WERI-Rb-1 (cell line): Measurements from ENCODE around the gene HOXB8.

ENCODE experiments used
- DNase-seq: peaks from one replicate; pipeline ENCODE4 v3.0.0-alpha.2; 2020
- H3K27ac ChIP-seq: fragments of 250-450 bp; sonication (Bioruptor Pico); 2 replicates; pipeline ENCODE4 v1.5.1; 2020; ENCODE audit warnings: mild to moderate bottlenecking, moderate library complexity
- H3K27me3 ChIP-seq: fragments of 250-450 bp; sonication (Bioruptor Pico); 2 replicates; pipeline ENCODE4 v1.5.1; 2021; ENCODE audit warnings: mild to moderate bottlenecking, low read depth, moderate library complexity; ENCODE audit not compliant: insufficient read depth, severe bottlenecking
- H3K36me3 ChIP-seq: fragments of 250-450 bp; sonication (Bioruptor Pico); 2 replicates; pipeline ENCODE4 v1.5.1; 2020; ENCODE audit warnings: mild to moderate bottlenecking, moderate library complexity
- H3K4me3 ChIP-seq: 2 replicates; pipeline ENCODE4 v1.5.1; 2011; ENCODE audit warnings: low read depth, mild to moderate bottlenecking, control low read depth, low read length
- H3K9me3 ChIP-seq: fragments of 250-450 bp; sonication (Bioruptor Pico); 2 replicates; pipeline ENCODE4 v1.5.1; 2021; ENCODE audit warnings: mild to moderate bottlenecking, moderate library complexity; ENCODE audit not compliant: severe bottlenecking
- TF ChIP-seq, protein P1 (sequence below): IDR thresholded peaks from 2 replicates; pipeline ENCODE4 v1.5.1; 2011; ENCODE audit warnings: low read depth, mild to moderate bottlenecking, control low read depth, inconsistent platforms, low read length

Gene HOXB8

DNA sequence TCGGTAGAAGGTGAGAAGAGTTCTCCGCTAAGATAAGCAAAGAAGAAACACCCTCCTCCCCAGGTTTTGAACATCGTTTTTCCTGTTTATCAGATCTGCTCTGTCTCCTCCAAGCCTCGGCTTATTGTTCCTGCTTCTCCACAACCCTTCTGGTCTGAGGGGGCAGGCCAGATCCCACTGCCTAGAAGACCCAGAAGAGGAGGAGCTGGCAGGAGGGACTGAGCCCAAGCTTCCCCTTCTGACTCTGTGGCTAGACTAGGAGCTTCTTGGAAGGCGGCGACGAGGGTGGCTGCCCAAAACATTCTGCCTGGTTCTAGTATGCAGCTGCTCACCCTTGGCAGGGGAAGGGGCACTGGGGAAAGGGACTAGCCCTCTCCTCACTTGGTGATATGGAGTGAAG lies 16.4 kb downstream of the HOXB8 start:
- Histone ChIP-seq H3K9me3 (peaks cover 5% of the 10 kb centered on the region), H3K27ac (no peak overlapping the region), H3K4me3 (no peak overlapping the region), H3K36me3 (no peaks in the 10 kb centered on the region), H3K27me3 (peaks cover 98% of the 10 kb centered on the region)
- DNase-seq = no peak
- TF ChIP-seq, protein P1, sequence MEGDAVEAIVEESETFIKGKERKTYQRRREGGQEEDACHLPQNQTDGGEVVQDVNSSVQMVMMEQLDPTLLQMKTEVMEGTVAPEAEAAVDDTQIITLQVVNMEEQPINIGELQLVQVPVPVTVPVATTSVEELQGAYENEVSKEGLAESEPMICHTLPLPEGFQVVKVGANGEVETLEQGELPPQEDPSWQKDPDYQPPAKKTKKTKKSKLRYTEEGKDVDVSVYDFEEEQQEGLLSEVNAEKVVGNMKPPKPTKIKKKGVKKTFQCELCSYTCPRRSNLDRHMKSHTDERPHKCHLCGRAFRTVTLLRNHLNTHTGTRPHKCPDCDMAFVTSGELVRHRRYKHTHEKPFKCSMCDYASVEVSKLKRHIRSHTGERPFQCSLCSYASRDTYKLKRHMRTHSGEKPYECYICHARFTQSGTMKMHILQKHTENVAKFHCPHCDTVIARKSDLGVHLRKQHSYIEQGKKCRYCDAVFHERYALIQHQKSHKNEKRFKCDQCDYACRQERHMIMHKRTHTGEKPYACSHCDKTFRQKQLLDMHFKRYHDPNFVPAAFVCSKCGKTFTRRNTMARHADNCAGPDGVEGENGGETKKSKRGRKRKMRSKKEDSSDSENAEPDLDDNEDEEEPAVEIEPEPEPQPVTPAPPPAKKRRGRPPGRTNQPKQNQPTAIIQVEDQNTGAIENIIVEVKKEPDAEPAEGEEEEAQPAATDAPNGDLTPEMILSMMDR = no peak

DNA sequence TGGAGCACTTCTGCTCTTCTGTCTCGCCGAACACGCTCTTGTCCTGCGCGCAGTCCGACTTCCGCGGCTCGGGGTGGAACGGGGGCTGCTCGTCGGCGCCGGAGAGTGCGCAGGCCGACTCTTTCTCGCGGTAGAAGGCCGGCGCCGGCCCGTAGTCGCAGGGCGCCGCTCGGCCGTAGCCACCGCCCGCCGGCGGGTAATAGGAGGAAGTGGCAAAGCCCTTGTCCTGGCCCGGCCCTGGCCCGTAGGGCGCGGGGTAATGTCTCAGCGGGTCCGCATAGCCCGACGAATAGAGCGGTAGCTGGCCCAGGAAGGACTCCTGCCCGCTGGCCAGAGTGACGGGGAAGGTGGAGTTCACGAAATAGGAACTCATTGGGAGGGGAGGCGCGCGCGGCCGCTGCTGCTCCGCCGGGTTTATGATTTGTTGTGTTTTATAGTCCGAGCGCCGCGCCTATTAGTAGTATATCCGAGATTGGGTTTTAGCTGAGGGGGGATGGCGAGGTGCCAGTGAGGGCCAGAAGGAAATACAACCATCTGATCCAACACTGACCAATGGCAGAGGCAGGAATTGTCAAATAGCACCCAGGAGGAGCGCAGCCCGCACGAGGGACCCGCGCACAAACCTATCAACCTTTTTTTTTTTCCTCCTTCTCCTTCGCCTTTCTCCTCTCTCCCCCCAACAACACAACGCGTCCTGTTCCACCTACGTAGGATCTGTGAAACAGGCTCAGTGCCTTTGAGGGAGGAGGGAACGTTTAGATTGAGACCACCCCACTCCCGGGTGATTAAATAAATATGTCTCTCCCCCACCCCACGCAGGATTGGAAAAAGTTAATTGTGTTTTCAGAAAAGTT lies 17.1 kb downstream of the HOXB8 start:
- no peak for DNase-seq
- TF ChIP-seq, protein P1 = no peak
- no peak overlapping the region for H3K27ac ChIP-seq
- H3K4me3 ChIP-seq = peak overlapping the region; percentile 40
- peaks cover 3% of the 10 kb centered on the region for H3K9me3 ChIP-seq
- peaks cover 96% of the 10 kb centered on the region for H3K27me3 ChIP-seq
- H3K36me3 ChIP-seq = no peaks in the 10 kb centered on the region

DNA sequence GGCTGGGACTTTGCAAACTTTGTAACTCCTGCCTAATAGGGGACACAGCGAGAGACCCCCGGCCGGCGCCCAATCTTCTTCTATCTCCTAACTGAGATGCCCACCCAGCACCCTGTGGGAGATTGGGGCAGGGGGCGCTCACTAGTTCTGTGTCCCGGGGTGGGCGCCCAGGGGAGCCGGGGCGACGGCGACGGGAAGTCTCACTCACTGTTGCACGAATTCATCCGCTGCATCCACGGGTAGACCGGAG lies 17.6 kb downstream of the HOXB8 start:
- Histone ChIP-seq H3K27ac (no peak overlapping the region), H3K27me3 (peaks cover 96% of the 10 kb centered on the region), H3K36me3 (no peaks in the 10 kb centered on the region), H3K9me3 (no peaks in the 10 kb centered on the region), H3K4me3 (peak overlapping the region; percentile 40)
- DNase-seq = no peak
- TF ChIP-seq, protein P1 = no peak

DNA sequence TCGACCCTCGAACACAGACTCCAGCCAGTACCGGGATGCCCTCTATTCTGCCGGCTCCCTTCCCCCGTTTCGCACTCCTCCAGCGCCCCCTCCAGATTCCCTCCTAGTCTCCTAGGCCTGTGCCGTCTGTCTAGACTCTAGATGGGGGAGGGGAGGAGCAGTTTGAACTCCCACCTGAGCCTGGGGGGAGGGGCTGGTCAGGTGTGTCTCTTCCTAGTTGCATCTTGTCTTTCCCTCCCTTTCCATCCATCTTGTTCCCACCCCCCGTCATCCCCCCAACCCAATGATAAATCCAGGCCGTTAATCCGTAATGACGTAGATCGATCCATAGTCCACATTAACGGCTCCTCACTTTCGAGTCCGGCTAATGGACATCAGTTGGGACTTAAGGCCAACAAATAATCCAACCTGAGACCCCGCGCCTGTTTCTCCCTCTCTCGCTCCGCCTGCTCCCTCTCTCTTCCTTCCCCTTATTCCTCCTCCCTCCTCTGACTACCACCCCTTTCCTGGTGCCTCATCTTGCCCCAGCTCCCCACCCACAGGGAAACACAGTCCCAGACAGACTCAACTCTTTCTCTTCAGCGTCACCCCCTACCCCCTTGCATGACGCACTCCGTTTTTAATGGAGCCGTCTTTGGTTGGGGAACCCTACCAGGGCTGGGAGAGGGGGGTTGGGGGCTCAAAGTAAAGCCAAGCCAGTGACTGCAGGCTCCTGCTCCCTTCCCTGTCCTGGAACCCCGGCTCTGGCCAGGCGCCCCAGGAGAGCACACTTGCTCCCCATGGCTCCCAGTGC lies 18.2 kb downstream of the HOXB8 start:
- peaks cover 96% of the 10 kb centered on the region for H3K27me3 ChIP-seq
- peak overlapping the region; percentile 40; the same call in 1 of the 2 replicates for H3K4me3 ChIP-seq
- no peak overlapping the region for H3K27ac ChIP-seq
- TF ChIP-seq, protein P1 = no peak
- H3K9me3 ChIP-seq = no peaks in the 10 kb centered on the region
- DNase-seq = no peak
- no peaks in the 10 kb centered on the region for H3K36me3 ChIP-seq

DNA sequence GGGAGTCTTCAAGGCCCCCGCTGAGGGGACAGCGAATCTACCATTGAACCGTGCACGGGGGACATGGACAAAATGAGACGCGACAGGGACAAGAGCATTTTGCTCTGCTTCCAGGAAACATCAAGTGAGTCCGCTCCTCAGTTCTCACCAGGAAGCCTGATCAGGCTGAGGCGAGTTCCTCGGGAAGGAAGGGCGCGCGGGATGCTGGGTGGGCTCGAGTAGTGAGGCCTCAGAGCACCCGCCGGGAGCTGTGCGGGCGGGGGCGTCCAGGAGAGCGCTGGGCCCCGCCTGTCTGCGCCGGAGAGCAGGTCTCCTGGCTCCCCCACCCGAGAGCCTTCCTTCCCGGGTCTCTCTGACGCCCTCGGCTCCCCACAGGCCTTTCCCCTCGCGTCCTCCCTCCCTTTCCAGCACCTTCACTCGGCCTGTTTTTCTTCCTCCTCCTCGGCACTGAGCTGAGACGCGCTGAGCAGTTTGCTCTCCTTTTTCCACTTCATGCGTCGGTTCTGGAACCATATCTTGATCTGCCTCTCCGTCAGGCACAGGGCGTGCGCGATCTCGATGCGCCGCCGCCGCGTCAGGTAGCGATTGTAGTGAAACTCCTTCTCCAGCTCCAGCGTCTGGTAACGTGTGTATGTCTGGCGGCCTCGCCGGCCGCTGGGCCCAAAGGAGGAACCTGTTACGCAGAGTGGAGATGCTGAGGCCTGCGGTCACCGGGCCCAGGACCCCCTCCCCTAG lies 18.9 kb downstream of the HOXB8 start:
- Histone ChIP-seq H3K27ac (no peak overlapping the region), H3K4me3 (no peak overlapping the region), H3K27me3 (peaks cover 95% of the 10 kb centered on the region), H3K9me3 (no peaks in the 10 kb centered on the region), H3K36me3 (no peaks in the 10 kb centered on the region)
- TF ChIP-seq, protein P1 = no peak
- DNase-seq = no peak
